ENCODE measurements around the gene IL17RE. TPM values are rescaled to one million over a fixed set of nuclear protein-coding genes. Genes with fewer than 3 reads are reported as not detected.

The IL17RE gene
- total and polyA plus RNA-seq, 9 of the 15 experiments (the other 6 are each of a cell fraction or from before 2014, with no cell fraction given): 0.32 to 1.9 (median 0.51) TPM; not detected in 4

DNA sequence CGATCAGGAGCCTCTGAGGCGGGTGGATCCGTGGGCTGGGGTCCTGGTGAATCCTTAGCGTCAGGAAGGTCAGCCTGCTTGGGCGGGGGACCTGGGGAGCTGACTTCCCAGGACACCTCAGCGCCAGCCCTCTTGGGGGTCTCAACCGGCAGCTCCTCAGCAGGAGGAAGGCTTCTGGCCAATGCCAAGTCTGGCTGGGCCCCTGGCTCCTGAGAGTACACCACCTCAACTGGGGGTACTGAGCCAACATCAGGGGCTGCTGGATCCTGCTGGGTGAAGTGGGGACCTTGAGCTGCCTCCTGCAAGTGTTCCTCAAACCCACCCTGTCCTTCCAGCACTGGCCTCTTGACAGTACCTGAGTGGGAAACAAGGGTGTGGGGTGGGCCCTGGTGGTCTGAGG lies 46.5 kb downstream of the IL17RE start:
- peaks cover 6 to 42% of the 10 kb centered on the region in 2 experiments; a peak in 4 of 5 replicates for H3K4me1 ChIP-seq (replicated peaks in 1 of 2; ENCODE audit: control insufficient read depth in 2 of 2, insufficient read depth in 2 of 2, low read length in 2 of 2)
- H2AFZ ChIP-seq (ENCODE audit: low read depth, low read length): no peak overlapping the region
- H3K9me3 ChIP-seq (replicated peaks; ENCODE audit: control insufficient read depth, insufficient read depth, low read depth, low read length): no peaks in the 10 kb centered on the region
- BruUV-seq (replicated peaks): no TSS peak
- no peaks in the 10 kb centered on the region for H4K20me1 ChIP-seq (replicated peaks; ENCODE audit: control insufficient read depth, insufficient read depth, low read length)
- no peak overlapping the region for H3K4me3 ChIP-seq
- TF ChIP-seq POLR2G (IDR thresholded peaks at IDR 0.05; ENCODE audit: low read depth, low read length): 0 out of 2 replicates have a peak, but pooled peaks have one; percentile 24
- TF ChIP-seq, protein P1, sequence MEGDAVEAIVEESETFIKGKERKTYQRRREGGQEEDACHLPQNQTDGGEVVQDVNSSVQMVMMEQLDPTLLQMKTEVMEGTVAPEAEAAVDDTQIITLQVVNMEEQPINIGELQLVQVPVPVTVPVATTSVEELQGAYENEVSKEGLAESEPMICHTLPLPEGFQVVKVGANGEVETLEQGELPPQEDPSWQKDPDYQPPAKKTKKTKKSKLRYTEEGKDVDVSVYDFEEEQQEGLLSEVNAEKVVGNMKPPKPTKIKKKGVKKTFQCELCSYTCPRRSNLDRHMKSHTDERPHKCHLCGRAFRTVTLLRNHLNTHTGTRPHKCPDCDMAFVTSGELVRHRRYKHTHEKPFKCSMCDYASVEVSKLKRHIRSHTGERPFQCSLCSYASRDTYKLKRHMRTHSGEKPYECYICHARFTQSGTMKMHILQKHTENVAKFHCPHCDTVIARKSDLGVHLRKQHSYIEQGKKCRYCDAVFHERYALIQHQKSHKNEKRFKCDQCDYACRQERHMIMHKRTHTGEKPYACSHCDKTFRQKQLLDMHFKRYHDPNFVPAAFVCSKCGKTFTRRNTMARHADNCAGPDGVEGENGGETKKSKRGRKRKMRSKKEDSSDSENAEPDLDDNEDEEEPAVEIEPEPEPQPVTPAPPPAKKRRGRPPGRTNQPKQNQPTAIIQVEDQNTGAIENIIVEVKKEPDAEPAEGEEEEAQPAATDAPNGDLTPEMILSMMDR (IDR thresholded peaks at IDR 0.05 in 2 of 3, conservative IDR thresholded peaks at IDR 0.05 in 1 of 3; ENCODE audit: insufficient read depth in 2 of 3, low read depth in 1 of 3, low read length in 3 of 3): no peak
- intact Hi-C loops (cut with micrococcal nuclease) (no loop called here), in situ Hi-C loops (cut with MboI) (no loop called here)
- 70% methylated on average over 7 of the region's 7 CpGs for WGBS (ENCODE audit: insufficient coverage, low coverage, missing lambda C conversion rate)
- H3K27me3 ChIP-seq (ENCODE audit: control insufficient read depth in 2 of 2, insufficient read depth in 2 of 2, low read length in 2 of 2): no peaks in the 10 kb centered on the region
- CTCF ChIA-PET (ENCODE audit: low intra/inter-chr PET ratio): no interaction called here
- ATAC-seq (no peak), DNase-seq (ENCODE audit: extremely low read depth in 1 of 4, low spot score in 3 of 4) (no peak), FAIRE-seq (no peak)
- H3K4me2 ChIP-seq (ENCODE audit: insufficient read depth, low read length): no peak overlapping the region
- no peak overlapping the region for H3K27ac ChIP-seq (ENCODE audit: extremely low read depth, low read depth, low read length)
- no peaks in the 10 kb centered on the region for H3K9me1 ChIP-seq (ENCODE audit: control insufficient read depth, insufficient read depth, low read length)
- H3K36me3 ChIP-seq (ENCODE audit: control insufficient read depth, insufficient read depth, low read length): peaks cover 1% of the 10 kb centered on the region; the same call in 1 of the 3 replicates
- POLR2A ChIA-PET: interaction anchor here (0.9 to 1.7 kb wide), 5 partner anchors 12 to 37 kb away, joined by 3 to 5 read pairs (median 4); partner anchors contain the start of gene CRELD1
- no peaks in the 10 kb centered on the region for H3K79me2 ChIP-seq (ENCODE audit: control insufficient read depth, insufficient read depth, low read length)
- peak overlapping the region in 1 of 2 experiments; percentile 1; a peak in 2 of 4 replicates for H3K9ac ChIP-seq (ENCODE audit: insufficient read depth in 1 of 2, low read depth in 2 of 2, low read length in 2 of 2)

- FAIRE-seq: no peak
- intact Hi-C loops (cut with micrococcal nuclease) (loop anchor here (5.0 kb wide), 1 partner anchor 38 kb away; the partner anchor contains the start of gene EMC3), in situ Hi-C loops (cut with MboI) (no loop called here)
- WGBS (ENCODE audit: insufficient coverage, low coverage, missing lambda C conversion rate): 59% methylated on average over 9 of the region's 9 CpGs
- no peak overlapping the region for H3K27ac ChIP-seq (ENCODE audit: extremely low read depth, low read depth, low read length)
- no peak for ATAC-seq
- H3K9me1 ChIP-seq (ENCODE audit: control insufficient read depth, insufficient read depth, low read length): no peaks in the 10 kb centered on the region
- H3K4me3 ChIP-seq: no peak overlapping the region
- no peak for DNase-seq (ENCODE audit: extremely low read depth in 1 of 4, low spot score in 3 of 4)
- H3K9me3 ChIP-seq (replicated peaks; ENCODE audit: control insufficient read depth, insufficient read depth, low read depth, low read length): no peaks in the 10 kb centered on the region
- H3K36me3 ChIP-seq (ENCODE audit: control insufficient read depth, insufficient read depth, low read length): no peaks in the 10 kb centered on the region; the same call in 2 of the 3 replicates
- no peaks in the 10 kb centered on the region for H4K20me1 ChIP-seq (replicated peaks; ENCODE audit: control insufficient read depth, insufficient read depth, low read length)
- H2AFZ ChIP-seq (ENCODE audit: low read depth, low read length): no peak overlapping the region
- no peaks in the 10 kb centered on the region for H3K27me3 ChIP-seq (ENCODE audit: control insufficient read depth in 2 of 2, insufficient read depth in 2 of 2, low read length in 2 of 2)
- CTCF ChIA-PET (ENCODE audit: low intra/inter-chr PET ratio): no interaction called here
- BruUV-seq (replicated peaks): no TSS peak
- H3K4me2 ChIP-seq (ENCODE audit: insufficient read depth, low read length): no peak overlapping the region
- TF ChIP-seq POLR2G (IDR thresholded peaks at IDR 0.05; ENCODE audit: low read depth, low read length): 0 out of 2 replicates have a peak, but pooled peaks have one; percentile 8
- no peak for TF ChIP-seq RFX7 (CRISPR knock-in tag; IDR thresholded peaks at IDR 0.05)
- POLR2A ChIA-PET: interaction anchor here (0.9 to 1.7 kb wide), 5 partner anchors 11 to 37 kb away, joined by 3 to 5 read pairs (median 4); partner anchors contain the start of gene CRELD1
- peak overlapping the region in 1 of 2 experiments; percentile 7; a peak in 2 of 4 replicates for H3K9ac ChIP-seq (ENCODE audit: insufficient read depth in 1 of 2, low read depth in 2 of 2, low read length in 2 of 2)
- H3K79me2 ChIP-seq (ENCODE audit: control insufficient read depth, insufficient read depth, low read length): no peaks in the 10 kb centered on the region
- peaks cover 6 to 39% of the 10 kb centered on the region in 2 experiments; a peak in 4 of 5 replicates for H3K4me1 ChIP-seq (replicated peaks in 1 of 2; ENCODE audit: control insufficient read depth in 2 of 2, insufficient read depth in 2 of 2, low read length in 2 of 2)
These were observed 47.0 kb downstream of the IL17RE start for GRCh38 chr3:9949626-9950025.

Measured in K562 (cell line).